HepG2 (cell line): ENCODE results near the gene PRMT6. TPM values are rescaled to one million over a fixed set of nuclear protein-coding genes. Genes with fewer than 3 reads are reported as not detected.

Experiments
- CSRNP1 ChIP-seq: sonication (generic); formaldehyde crosslinking; IDR thresholded peaks from 2 replicates; pipeline ENCODE4 v1.8.1; 2023; ENCODE audit warnings: mild to moderate bottlenecking, missing genetic modification reagents
- HNRNPH1 ChIP-seq: fragments of 200-400 bp; formaldehyde crosslinking; optimal IDR thresholded peaks from 2 replicates; pipeline ENCODE3; 2017; ENCODE audit warnings: mild to moderate bottlenecking, low read depth, low read length
- IRF9 ChIP-seq: sonication (generic); formaldehyde crosslinking; IDR thresholded peaks from 2 replicates; pipeline ENCODE4 v1.8.0; 2022; ENCODE audit warnings: missing genetic modification reagents, mild to moderate bottlenecking, borderline replicate concordance
- KDM2A ChIP-seq: sonication (generic); formaldehyde crosslinking; IDR thresholded peaks from 2 replicates; pipeline ENCODE4 v1.4.0; 2020; ENCODE audit warnings: low read depth, missing genetic modification reagents, borderline replicate concordance
- MED1 ChIP-seq: sonication (generic); formaldehyde crosslinking; IDR thresholded peaks from 2 replicates; pipeline ENCODE4 v1.4.0; 2020; ENCODE audit warnings: missing genetic modification reagents
- PREB ChIP-seq: sonication (generic); formaldehyde crosslinking; IDR thresholded peaks from 2 replicates; pipeline ENCODE4 v1.4.0; 2020; ENCODE audit warnings: missing genetic modification reagents
- SALL1 ChIP-seq: sonication (generic); formaldehyde crosslinking; IDR thresholded peaks from 2 replicates; pipeline ENCODE4 v1.8.0; 2022; ENCODE audit warnings: mild to moderate bottlenecking, missing genetic modification reagents
- ZBTB34 ChIP-seq: sonication (generic); formaldehyde crosslinking; IDR thresholded peaks from 2 replicates; pipeline ENCODE4 v1.8.0; 2022; ENCODE audit warnings: mild to moderate bottlenecking, missing genetic modification reagents
- ZFP82 ChIP-seq: sonication (generic); formaldehyde crosslinking; IDR thresholded peaks from 2 replicates; pipeline ENCODE4 v1.5.1; 2020; ENCODE audit warnings: mild to moderate bottlenecking, missing genetic modification reagents, borderline replicate concordance
- ZNF142 ChIP-seq: sonication (generic); formaldehyde crosslinking; IDR thresholded peaks from 2 replicates; pipeline ENCODE4 v1.4.0; 2020; ENCODE audit warnings: missing genetic modification reagents
- ZNF251 ChIP-seq: sonication (generic); formaldehyde crosslinking; IDR thresholded peaks from 2 replicates; pipeline ENCODE4 v1.9.0; 2021; ENCODE audit warnings: mild to moderate bottlenecking, missing genetic modification reagents
- ZNF770 ChIP-seq: sonication (generic); formaldehyde crosslinking; IDR thresholded peaks from 2 replicates; pipeline ENCODE4 v1.5.0; 2020; ENCODE audit warnings: mild to moderate bottlenecking, missing genetic modification reagents
- polyA plus RNA-seq, 8 experiments: library from polyadenylated mRNA; depleted of rRNA in 3 of 8; stranded (reverse) in 7 of 8; unstranded in 1 of 8; fragments of >200 nt; fragmentation: Illumina TruSeq in 4 of 8; extraction: Trizol in 4 of 8; gene quantifications; 2 replicates each; pipeline versions ENCODE4 v1.2.1 to v1.2.3, GENCODE V29; 2011 to 2016; ENCODE audit warnings: low read depth in 4 of 8, missing spikeins in 1 of 8, mixed read lengths in 1 of 8; ENCODE audit not compliant: insufficient read depth in 1 of 8
- total RNA-seq, 5 experiments: library from RNA; depleted of rRNA; stranded (reverse); fragments of >200 nt; fragmentation: Illumina TruSeq; extraction: Trizol; gene quantifications; 2 replicates each; pipeline ENCODE4 v1.2.3, GENCODE V29; 2016; ENCODE audit warnings: low read depth in 1 of 5

The PRMT6 gene
- total and polyA plus RNA-seq, 2 of the 13 experiments (the other 11 are each of a cell fraction or from before 2014, with no cell fraction given): 8.1 to 15.8 TPM

GRCh38 chr1:107056426-107057196 lies at the start of gene PRMT6 (continued):
- TF ChIP-seq MED1 (CRISPR knock-in tag) (0 out of 2 replicates have a peak, but pooled peaks have one; percentile 27), PREB (CRISPR knock-in tag) (peak; percentile 30; the same call in 1 of the 2 replicates), KDM2A (CRISPR knock-in tag) (peak; percentile 72), ZNF251 (CRISPR knock-in tag) (no peak), SALL1 (peak; percentile 61), CSRNP1 (CRISPR knock-in tag) (peak; percentile 18; the same call in 1 of the 2 replicates), ZNF142 (peak; percentile 69; the same call in 1 of the 2 replicates), IRF9 (peak; percentile 39; the same call in 1 of the 2 replicates), HNRNPH1 (no peak), ZFP82 (CRISPR knock-in tag) (no peak), ZBTB34 (CRISPR knock-in tag) (no peak), ZNF770 (CRISPR knock-in tag) (peak; percentile 61; the same call in 1 of the 2 replicates)
